GM18499 (cell line): Measurements from ENCODE around the gene RAC2.

ENCODE experiments used
- ATAC-seq: cut with Tn5 transposase; IDR thresholded peaks from one replicate; pipeline ENCODE4 v1.9.1; 2021; ENCODE audit warnings: moderate number of reproducible peaks; ENCODE audit not compliant: insufficient read depth, unreplicated experiment

Gene RAC2

DNA sequence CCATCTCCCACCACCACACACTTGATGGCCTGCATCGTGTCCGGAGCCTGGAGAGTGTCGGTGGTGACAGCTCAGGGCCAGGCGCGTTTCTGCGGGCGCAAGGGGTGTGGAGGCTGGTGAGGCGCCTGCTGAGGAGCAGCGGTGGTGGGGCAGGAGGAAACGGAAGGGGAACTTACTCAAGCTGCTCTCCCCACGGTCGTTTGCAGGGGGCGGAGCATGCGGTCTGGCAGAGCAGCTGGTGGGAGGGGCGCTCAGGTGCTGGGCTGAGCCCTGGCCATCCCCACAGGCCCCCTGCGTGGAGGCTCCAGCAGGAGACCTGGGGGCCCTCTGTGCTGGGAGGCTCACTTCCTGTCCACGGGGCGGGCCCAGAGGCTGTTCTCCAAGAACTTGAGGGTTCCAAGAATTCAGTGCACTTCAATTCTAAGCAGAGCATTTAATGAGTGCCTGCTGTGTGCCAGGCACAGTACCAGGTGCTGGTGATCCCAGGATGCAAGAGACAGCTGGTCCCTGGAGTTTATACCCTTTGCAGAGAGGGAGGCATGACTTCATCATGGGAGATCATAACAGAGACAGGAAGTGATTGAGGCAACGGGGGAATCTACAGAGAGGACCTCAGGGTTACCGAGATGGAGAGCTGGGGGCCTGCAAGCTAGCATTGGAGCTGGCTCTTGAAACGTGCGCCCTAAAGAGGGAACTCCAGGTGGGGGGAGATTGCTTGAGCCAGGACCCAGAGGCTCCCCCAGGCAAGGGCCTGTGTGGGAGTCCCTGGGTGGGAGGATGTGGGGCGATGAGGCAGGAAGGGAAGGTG, at the start of gene RAC2:
TSS of gene RAC2 (minus strand) at position 156 of the 808 bp plus-strand sequence. CDS start at position 35, 121 bp downstream.
- ATAC-seq = no peak

DNA sequence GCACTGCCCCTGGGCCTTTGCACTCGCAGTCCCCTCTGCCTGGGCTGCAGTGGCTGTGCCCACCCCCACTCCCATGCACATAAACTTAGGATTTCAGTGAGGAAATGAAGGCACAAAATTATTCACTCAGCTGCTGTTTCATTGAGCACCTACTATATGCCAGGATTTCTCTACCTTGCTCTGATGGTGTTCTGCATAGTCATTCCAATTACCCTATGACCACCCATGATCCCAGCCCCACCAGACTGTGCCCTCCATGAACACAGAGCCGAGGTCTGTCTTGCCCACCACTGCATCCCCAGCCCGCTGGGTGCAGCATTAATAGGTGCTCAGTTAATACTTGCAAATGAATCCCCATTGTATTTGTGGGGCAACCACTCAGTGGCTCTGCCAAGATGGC, 49.1 kb upstream of the RAC2 start:
- ATAC-seq = no peak

DNA sequence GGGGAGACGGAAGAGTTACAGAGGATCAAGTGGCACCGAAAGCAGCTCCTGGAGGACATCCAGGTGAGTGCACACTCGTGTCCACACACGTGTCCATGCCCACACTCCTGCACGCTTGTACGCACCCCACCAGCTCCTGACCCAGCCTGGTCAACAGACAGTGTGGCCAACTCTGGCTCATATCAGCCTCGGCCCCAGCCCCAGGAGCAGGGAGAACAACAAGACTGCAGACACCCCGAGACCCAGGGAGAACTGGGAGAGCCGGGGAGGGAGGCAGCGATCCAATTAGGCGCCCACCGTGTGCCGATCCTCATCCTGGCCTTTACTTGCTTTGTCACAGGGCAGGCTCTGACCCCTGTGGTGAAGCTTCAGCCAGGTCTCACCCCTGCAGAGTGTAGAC, 48.6 kb upstream of the RAC2 start:
- ATAC-seq = no peak

DNA sequence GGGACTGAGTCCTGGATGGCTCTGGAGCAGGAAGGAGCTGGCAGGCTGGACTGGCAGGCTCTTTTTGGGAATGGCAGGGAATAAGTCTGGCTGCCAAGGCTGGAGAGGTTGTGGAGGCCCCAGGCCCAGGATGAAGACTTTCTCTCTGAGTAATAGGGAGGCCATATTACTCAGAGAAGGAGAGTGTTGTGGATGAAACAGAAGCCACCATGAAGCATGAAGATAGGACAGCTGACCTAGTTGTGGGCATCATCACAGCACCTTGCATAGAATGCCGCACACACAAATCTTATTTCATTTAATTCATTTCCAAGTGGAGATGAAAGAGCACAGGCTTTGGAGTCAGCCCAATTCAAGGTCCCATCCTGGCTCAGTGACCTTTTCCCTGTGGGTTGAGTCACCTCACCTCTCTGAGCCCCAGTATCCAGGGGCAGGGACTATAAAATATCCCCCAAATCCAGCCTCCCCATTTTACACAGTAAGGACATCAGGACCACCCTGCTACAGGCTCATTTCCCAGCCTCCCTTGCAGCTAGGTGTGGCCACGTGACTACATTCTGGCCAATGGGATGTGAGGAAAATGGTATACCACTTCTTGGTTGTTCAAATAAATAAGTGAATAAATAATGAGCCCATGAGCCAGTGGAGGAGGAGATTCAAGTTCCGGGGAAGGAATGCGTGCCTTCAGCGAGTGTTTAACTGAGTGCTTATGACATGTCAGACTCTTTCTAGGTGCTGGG, 47.7 kb upstream of the RAC2 start:
- ATAC-seq = no peak

DNA sequence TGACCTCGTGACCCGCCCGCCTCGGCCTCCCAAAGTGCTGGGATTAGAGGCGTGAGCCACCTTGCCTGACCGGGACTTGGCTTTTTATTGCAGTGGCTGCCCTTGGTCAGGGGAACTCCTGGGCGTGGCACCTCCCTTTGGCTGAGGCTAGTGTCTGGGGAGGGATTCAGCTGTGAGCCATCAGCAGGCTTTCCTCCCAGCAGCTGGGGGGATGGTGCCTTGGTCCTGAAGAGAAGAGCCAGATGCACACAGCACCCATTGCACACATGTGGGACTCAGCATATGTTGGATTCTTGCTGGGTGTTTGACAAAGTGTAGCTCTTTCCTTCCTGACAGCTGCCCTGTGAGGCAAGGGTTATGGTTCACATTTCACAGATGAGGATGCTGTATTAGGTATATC, 46.7 kb upstream of the RAC2 start:
- ATAC-seq = no peak

DNA sequence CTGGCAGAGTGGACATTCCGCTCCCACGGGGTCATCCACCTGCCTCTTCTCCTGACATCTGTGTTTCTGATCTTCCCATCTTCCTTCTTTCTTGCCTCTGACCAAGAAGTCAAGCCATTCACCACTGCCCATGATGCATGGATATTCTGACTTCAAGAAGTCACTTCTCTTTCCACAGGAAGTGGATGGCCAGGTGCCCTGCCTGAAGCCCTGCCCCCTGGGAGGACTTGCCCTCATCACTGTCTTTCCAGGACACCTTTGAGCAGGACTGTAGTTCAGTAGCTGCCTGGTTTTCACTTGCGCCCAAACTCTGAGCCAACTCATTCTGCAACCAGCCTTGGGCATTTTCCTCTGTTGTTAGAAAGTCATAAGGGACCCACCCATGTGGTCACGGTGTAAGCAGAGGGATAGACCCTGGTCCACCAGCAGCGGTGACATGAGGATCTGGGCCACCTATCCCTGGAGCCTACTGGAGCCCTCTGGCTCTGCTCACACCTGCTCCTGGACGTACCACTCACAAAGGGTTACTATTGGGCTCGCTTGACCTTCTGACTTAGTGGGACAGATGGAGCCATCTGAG, 45.2 kb upstream of the RAC2 start:
- no peak for ATAC-seq

DNA sequence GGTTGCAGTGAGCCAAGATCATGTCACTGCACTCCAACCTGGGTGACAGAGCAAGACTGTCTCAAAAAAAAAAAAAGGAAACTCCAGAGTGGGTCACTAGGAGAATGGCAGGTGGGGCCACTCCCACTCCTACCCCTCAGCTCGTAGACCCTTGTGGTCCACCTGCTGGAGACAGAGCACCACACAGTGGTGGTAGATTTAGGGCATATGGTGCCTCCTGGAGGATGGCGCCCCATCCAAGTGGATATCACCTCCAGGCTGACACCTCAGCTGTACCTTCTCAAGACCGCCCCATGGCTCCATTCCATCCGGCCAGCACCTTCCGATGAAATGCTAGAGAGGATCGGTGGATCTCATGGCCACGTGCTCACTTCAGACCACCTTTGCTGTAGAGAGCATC, 44.5 kb upstream of the RAC2 start:
- no peak for ATAC-seq

DNA sequence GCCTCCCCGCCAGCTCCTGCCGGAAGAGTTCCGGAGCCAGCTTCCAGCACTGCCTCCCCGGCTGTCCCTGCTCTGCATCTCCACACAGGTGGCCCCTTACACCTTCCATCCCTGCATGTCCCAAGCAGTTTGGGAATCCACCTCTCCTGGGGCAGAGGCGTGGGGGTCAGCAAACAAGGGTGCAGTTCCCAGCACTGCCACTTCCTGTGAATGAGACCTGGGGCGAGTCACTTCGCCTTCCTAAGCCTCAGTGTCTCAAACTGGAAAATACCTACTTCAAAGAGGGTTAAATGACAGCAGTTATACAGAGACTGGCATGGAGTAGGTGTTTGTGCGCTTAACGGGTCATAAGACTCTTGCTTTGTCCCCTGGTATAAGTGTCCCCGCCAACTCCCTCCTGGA, 43.5 kb upstream of the RAC2 start:
- no peak for ATAC-seq

DNA sequence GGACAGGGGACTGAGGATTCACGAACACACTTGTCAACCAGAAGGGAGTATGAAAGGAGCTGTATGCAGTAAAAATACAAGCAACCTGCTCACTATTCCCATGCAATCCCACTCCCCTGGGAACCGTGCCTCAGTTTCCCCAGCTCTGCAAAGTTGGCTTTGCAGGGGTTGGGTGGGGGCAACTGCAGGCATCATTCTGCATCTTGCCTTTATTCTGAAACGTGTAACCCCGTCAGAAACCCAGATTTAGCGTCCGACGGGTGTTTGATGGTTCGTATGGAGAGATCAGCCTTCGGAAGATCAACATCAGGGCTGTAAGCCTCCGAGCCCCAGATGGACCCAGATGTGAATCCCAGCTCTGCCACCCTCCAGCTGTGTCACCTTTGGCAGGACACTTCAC, 41.9 kb upstream of the RAC2 start:
- no peak for ATAC-seq

DNA sequence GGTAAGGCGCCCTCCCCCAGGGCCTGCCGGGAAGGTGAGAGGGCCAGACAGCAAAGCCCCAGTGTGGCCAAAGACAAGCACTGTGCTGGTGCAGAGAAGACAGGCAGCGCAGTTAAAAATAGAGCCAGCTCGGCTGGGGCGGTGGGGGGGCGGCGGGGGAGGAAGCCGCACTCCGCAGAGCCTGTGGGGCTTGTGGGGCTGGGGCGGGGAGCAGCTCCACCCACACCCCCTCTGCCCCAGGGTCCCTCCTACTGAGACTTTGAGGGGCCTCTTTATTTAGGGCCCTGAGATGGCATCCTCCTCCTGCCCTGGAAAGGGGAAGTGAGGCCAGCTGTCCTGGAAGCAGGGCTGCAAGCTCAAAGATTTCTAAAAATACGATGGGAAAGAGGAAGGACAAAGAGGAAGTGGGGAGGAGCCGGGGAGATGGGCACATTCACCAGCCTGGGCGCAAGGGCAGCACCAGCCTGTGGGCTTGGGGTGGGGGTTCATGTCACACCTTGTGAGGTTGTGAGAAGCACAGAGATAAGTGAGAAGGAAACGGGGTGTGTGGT, 40.8 kb upstream of the RAC2 start:
- ATAC-seq = no peak

DNA sequence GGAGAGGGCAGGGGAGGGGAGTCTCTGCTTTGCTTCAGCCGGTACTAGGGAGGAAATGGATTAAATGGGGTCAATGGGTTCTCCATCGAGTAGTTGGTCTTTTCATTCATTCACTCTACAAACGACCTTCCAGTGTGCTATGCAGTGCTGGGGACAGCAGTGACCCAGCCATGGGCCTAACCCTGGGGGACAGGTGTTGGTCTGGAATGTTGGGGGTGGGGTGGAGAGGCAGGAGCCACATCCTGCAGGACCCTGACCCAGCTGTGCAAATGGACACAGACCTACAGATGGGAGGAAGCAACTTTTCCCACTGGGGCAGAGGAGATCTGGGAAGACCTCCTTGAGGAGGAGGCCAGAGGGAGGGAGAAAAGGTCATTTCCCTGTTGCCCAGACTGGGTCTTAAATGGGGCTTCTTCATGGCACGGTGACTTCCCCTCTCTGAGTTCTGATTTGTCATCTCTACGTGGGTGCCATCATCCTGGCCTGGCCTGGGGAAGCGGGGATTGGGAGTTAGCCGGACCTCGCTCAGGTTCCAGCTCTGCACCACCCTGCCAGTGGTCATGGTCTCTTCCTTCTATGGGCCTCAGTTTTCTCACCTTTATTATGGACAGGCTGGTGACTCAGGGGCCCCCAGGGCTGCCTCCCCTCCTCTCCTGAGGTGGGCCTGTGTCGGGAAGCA, 40.2 kb upstream of the RAC2 start:
- ATAC-seq = no peak

DNA sequence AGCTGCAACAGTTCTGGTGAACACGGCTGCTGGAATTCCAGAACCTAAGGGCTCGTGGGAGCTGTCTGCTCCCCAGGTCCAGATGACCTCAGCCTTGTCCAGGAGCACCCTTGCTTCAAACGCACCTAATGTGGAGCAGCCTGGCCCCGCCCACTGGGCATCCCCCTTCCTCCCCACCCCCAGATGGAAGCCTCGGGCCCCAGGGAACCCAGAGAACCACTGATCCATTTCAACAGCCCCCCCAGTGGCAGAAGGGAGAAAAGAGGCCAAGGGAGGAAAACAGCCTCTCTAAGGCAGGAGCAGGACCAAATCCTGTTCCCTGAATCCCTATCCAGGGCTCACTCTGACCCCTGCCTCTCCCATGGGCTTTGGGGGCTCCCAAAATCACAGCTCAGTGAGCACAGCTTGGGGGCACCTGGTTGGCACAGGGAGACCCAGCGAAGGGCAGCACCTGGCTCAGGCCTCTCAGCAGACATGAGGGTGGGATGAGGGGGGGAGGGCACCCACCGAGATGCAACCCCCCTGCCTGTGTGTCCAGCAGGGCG, 39.4 kb upstream of the RAC2 start:
- no peak for ATAC-seq

DNA sequence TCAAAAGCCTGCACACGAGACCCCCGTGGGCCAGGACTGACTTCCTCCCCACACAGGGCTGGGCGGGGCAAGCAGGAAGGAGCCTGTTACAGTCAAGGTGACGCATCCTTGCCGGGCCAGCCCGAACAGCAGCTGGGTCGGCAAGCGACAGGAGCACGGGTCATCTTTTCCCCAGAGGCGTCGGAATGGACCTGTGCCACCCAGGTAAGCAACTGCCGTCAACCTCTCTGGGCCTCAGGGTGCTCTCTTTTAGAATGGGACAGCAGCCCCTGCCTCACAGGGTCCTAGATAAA, 38.3 kb upstream of the RAC2 start, which contains the start of gene CYTH4:
TSS of gene CYTH4 (plus strand) at position 124 of the 293 bp plus-strand sequence. CDS start at position 186, 62 bp downstream.
- ATAC-seq = no peak

DNA sequence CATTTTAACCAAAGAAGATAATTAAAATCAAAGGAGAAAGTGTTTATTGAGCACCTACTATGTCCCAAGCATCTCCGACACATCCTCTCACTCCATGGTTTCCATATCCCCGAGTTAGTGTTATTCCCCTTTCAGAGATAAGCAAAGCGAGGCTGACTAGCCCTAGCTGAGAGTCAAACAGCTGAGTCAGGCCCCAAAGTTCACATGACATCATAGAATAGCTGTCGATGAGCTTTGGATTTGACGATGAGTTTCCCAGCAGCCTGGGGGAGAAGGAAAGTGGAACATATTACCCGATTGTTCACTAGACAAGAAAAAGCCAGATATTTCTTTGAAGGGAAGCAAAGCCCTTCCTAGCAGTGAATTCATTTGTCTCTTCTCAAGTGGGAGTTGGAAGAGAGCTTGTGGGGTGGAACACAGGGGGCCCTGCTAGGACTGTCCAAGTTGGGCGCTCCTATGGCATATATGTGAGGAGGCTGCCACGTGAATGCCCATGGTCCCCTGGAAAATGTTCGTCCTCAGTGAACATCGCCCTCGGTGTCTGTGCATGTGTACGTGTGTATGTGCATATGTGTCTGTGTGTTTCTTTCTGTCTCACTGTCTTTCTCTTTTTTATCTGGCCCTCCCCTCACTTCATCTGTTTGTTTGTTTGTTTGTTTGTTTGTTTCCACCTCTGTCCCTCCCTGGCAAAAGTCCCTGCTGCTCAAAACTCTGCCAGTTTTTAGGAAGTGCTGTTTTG, 37.7 kb upstream of the RAC2 start:
- no peak for ATAC-seq

DNA sequence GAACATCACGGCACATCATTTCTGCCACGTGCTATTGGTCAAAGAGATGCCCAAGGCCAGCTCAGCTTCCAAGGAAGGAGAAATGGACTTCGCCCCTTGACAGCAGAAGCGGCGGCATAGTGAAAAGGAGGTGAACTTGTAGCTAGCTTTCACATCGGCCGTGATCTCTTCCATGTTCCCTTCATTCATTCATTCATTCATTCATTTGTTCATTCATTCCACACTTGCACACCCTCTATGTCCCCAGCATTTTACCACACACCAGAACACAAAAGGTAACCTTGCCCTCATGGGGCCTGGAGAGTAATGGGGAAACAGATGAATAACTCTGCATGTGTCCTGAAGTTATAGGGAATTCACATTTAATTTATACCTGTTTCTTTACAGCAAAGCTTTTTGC, 37.1 kb upstream of the RAC2 start:
- ATAC-seq = no peak

DNA sequence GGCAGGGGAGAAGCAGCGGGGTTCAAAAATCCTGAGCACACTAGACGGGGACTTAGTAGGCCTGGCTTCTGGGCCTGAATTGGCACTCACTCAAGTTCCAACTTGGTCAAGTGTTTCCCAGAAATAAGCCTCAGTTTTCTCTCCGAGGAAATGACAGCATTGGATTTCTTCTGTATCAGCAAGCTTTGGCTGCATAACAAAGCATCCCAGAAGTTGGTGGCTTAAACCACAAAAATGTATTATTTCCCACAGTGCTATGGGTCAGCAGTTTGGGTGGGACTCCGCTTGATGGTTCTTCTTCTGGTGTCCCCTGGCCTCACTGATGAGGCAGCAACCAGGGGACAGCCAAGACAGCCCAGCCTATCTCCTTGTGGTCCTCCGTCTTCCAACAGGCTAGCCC, 36.6 kb upstream of the RAC2 start:
- no peak for ATAC-seq

DNA sequence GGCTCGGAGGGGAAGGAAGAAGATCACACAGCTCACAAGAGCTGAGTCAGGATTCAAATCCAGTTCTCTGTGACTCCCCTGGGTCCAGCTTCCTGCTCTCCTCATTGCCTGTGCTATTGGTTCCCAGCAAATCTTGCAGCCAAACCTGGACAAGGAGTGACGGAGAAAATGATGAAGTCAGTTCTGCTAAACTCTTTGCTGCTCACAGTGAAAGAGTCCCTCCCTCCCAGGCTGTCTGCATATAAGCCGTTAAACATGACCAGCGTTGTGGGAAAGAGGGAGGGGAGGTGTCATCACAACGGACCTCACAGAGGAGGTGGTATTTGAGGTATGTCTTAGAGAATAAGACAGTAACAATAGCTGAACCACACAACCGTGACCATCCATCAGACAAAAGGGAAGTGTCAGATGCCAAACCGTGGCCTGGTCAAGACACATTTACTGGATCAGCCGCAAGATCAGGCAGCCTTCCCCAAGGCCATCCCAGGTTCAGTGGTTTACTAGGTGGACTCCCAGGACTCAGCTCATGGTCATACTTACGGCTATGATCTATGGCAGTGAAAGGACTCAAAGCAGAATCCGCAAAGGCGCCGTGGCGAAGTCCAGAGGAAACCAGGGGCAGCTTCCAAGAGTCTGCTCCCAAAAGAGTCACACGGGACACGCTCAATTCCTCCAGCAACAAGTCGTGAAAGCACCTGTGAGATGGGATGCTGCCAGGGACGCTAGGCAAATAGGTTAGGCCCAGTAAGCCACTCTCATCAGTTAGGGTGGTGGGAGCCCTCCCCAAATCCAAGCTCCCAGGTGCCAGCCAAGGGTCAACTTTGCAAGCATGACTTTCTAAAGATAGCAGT, 35.5 kb upstream of the RAC2 start:
- ATAC-seq = no peak

DNA sequence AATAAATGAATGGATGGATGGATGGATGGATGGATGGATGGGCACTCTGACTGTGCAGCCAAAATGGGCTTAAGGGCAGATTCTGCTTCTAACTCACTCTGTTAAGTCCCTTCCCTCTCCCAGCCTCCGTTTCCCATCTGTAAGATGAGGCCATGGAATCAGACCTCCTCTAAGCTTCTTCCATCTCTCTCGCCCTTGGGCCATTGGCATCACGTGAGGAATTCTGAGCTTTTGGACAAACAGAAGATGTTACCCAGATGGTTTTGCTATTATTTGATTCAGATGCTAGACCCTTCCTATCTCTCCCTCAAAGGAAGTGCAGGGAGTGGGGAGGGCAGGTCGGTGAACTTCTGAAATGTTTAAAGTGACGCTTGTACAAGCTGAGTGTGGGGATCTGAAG, 34.2 kb upstream of the RAC2 start:
- no peak for ATAC-seq

DNA sequence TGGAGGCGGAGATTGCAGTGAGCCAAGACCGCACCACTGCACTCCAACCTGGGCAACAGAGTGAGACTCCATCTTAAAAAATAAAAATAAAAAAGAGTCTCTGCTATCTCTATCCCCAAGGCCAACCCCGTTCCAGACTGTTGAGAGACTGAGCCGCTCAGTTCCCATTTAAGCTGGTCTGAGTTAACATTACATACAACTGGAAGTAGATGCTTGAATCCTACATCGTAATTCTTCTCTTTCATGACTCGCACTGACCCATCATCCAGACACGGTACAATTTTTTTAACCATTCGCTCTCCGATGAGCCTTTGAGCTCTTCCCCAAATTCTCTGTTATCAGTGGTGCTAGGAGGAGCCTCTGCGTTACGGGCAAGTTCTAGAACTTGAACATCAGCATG, 33.3 kb upstream of the RAC2 start:
- ATAC-seq = no peak
